A549 (cell line): ENCODE measurements around the gene VSIG8. TPM values are rescaled to one million over a fixed set of nuclear protein-coding genes. Genes with fewer than 3 reads are reported as not detected.

Source experiments
- ATAC-seq, 2 experiments: fragments of 200-7000 bp in 1 of 2; fragments of >200 bp in 1 of 2; cut with Nextera tagmentation in 1 of 2; cut with Tn5 transposase in 1 of 2; 3 replicates each; pipeline versions ENCODE4 v1.8.0 to v1.9.1; 2018 to 2020; ENCODE audit warnings: mild to moderate bottlenecking in 1 of 2, moderate library complexity in 1 of 2
- CTCF ChIA-PET: fragments of 300-600 bp; sonication (Branson Sonifier 250); formaldehyde crosslinking; extraction: SDS; loops from one replicate; lab custom pipeline; 2021; ENCODE audit warnings: antibody characterized with exemption, inconsistent platforms; lab: Yijun Ruan, JAX
- POLR2A ChIA-PET: fragments of 350-600 bp; formaldehyde crosslinking; extraction: SDS; loops from one replicate; lab custom pipeline; 2021; ENCODE audit warnings: antibody characterized with exemption, inconsistent platforms; lab: Yijun Ruan, JAX
- DNase-seq, 2 experiments: peaks; one replicate each; pipeline versions ENCODE4 v3.0.0 to v3.0.0-alpha.2; 2011 to 2016; ENCODE audit warnings: low read depth in 1 of 2, low spot score in 1 of 2
- FAIRE-seq: peaks from 2 replicates; lab custom pipeline; 2011; peaks lifted over from hg19 to GRCh38; lab: Jason Lieb, UNC
- H3K27ac ChIP-seq, 2 experiments: fragments of >200 bp; sonication (Bioruptor Twin); formaldehyde crosslinking; 3 replicates each; pipeline ENCODE4 v1.5.1; 2016 to 2017
- H3K4me1 ChIP-seq: fragments of >200 bp; sonication (Bioruptor Twin); formaldehyde crosslinking; 3 replicates; pipeline ENCODE4 v1.6.1; 2016
- H3K4me2 ChIP-seq: fragments of >200 bp; sonication (Bioruptor Twin); formaldehyde crosslinking; 3 replicates; pipeline ENCODE4 v1.6.1; 2016
- H3K4me3 ChIP-seq: fragments of >200 bp; sonication (Bioruptor Twin); formaldehyde crosslinking; 3 replicates; pipeline ENCODE4 v1.5.1; 2016
- H3K9me3 ChIP-seq: fragments of >200 bp; sonication (Bioruptor Twin); formaldehyde crosslinking; 3 replicates; pipeline ENCODE4 v1.6.1; 2016
- CHD4 ChIP-seq: fragments of 200-600 bp; sonication (generic); IDR thresholded peaks from 2 replicates; pipeline ENCODE4 v1.6.1; 2016; ENCODE audit warnings: antibody characterized with exemption, mild to moderate bottlenecking, borderline replicate concordance
- EP300 ChIP-seq, 2 experiments: fragments of >200 bp; sonication (Bioruptor Twin); formaldehyde crosslinking; IDR thresholded peaks; 2 replicates in 1 of 2; 3 replicates in 1 of 2; pipeline ENCODE4 v1.6.1; 2016 to 2017
- ESRRA ChIP-seq: fragments of 150-350 bp; IDR thresholded peaks from 2 replicates; pipeline ENCODE4 v1.6.1; 2014; ENCODE audit warnings: mild to moderate bottlenecking, low read length, borderline replicate concordance
- HEYL ChIP-seq: fragments of 250-450 bp; sonication (Bioruptor Pico); IDR thresholded peaks from 2 replicates; pipeline ENCODE4 v1.8.0; 2021; ENCODE audit warnings: mild to moderate bottlenecking, moderate library complexity
- HOXA7 ChIP-seq: fragments of 250-450 bp; sonication (Bioruptor Pico); IDR thresholded peaks from 2 replicates; pipeline ENCODE4 v1.5.0; 2020; ENCODE audit warnings: mild to moderate bottlenecking, moderate library complexity
- KDM5A ChIP-seq: fragments of 200-600 bp; sonication (generic); IDR thresholded peaks from 2 replicates; pipeline ENCODE4 v1.6.1; 2016; ENCODE audit warnings: antibody characterized with exemption, mild to moderate bottlenecking
- MAFK ChIP-seq: fragments of 450-650 bp; IDR thresholded peaks from 2 replicates; pipeline ENCODE4 v1.6.1; 2014; ENCODE audit not compliant: partially characterized antibody
- MAZ ChIP-seq: fragments of 150-350 bp; IDR thresholded peaks from 2 replicates; pipeline ENCODE4 v1.6.1; 2014; ENCODE audit warnings: antibody characterized with exemption, low read depth, low read length, borderline replicate concordance
- MYC ChIP-seq: IDR thresholded peaks from 2 replicates; pipeline ENCODE4 v1.6.1; 2012; ENCODE audit warnings: mild to moderate bottlenecking, inconsistent platforms, low read length, improper control_type of control experiment, borderline replicate concordance
- NFE2L2 ChIP-seq: fragments of 150-350 bp; conservative IDR thresholded peaks from 2 replicates; pipeline ENCODE4 v1.6.1; 2014; ENCODE audit warnings: low read length
- NR3C1 ChIP-seq: fragments of >200 bp; sonication (Bioruptor Twin); formaldehyde crosslinking; IDR thresholded peaks from 3 replicates; pipeline ENCODE4 v1.6.1; 2017
- PHF8 ChIP-seq: fragments of 200-600 bp; sonication (generic); IDR thresholded peaks from 2 replicates; pipeline ENCODE4 v1.6.1; 2016; ENCODE audit warnings: low read depth, mild to moderate bottlenecking, antibody characterized with exemption, moderate library complexity, borderline replicate concordance
- POLR2A ChIP-seq: IDR thresholded peaks from 2 replicates; pipeline ENCODE4 v1.6.1; 2012; ENCODE audit warnings: mild to moderate bottlenecking, low read length
- POLR2AphosphoS2 ChIP-seq: conservative IDR thresholded peaks from 2 replicates; pipeline ENCODE4 v1.6.1; 2012; ENCODE audit warnings: low read length, improper control_type of control experiment, inconsistent platforms
- RAD21 ChIP-seq, 2 experiments: fragments of >200 bp in 1 of 2; sonication (Bioruptor Twin) in 1 of 2; formaldehyde crosslinking in 1 of 2; IDR thresholded peaks in 1 of 2; conservative IDR thresholded peaks in 1 of 2; 2 replicates in 1 of 2; 3 replicates in 1 of 2; pipeline ENCODE4 v1.6.1; 2012 to 2018; ENCODE audit warnings: inconsistent platforms in 1 of 2
- RFX5 ChIP-seq: fragments of 450-650 bp; IDR thresholded peaks from 2 replicates; pipeline ENCODE4 v1.7.1; 2014; ENCODE audit warnings: antibody characterized with exemption, mild to moderate bottlenecking, moderate library complexity
- SREBF2 ChIP-seq: fragments of 450-650 bp; IDR thresholded peaks from 2 replicates; pipeline ENCODE4 v1.6.1; 2014; ENCODE audit warnings: mild to moderate bottlenecking, moderate library complexity
- ZC3H11A ChIP-seq: fragments of 450-650 bp; IDR thresholded peaks from 2 replicates; pipeline ENCODE4 v1.6.1; 2014; ENCODE audit warnings: antibody characterized with exemption, mild to moderate bottlenecking
- WGBS: methylation state at CpG from one replicate; pipeline ENCODE4 v1.1.6; 2017; ENCODE audit errors: missing lambda C conversion rate; 5-methylcytosine and 5-hydroxymethylcytosine counted together
- polyA minus RNA-seq: library from RNA; depleted of rRNA, polyadenylated mRNA; stranded (reverse); fragments of >200 nt; gene quantifications from 2 replicates; pipeline ENCODE4 v1.2.3, GENCODE V29; 2011; rRNA and poly(A)+ RNA removed
- polyA plus RNA-seq, 4 experiments: library from polyadenylated mRNA; depleted of rRNA in 3 of 4; stranded (reverse); fragments of >200 nt; fragmentation: RNase III in 1 of 4; extraction: RNeasy Plus Mini Kit Qiagen cat#74134 plus additional on column Dnase treatment in 1 of 4; gene quantifications; 2 replicates in 3 of 4; 3 replicates in 1 of 4; pipeline ENCODE4 v1.2.3, GENCODE V29; 2011 to 2017
- TF ChIP-seq, protein P1 (sequence below): fragments of 450-650 bp; IDR thresholded peaks from 2 replicates; pipeline ENCODE4 v1.6.1; 2014; ENCODE audit warnings: antibody characterized with exemption
- TF ChIP-seq, protein P2 (sequence below): fragments of >200 bp; sonication (Bioruptor Twin); formaldehyde crosslinking; IDR thresholded peaks from 2 replicates; pipeline ENCODE4 v1.6.1; 2016
- TF ChIP-seq, protein P3 (sequence below): IDR thresholded peaks from 2 replicates; pipeline ENCODE4 v1.6.1; 2012; ENCODE audit warnings: low read depth, borderline replicate concordance
- TF ChIP-seq, protein P4 (sequence below): fragments of >200 bp; sonication (Bioruptor Twin); formaldehyde crosslinking; IDR thresholded peaks from 3 replicates; pipeline ENCODE4 v1.6.1; 2016
- TF ChIP-seq, protein P5 (sequence below): fragments of 150-350 bp; IDR thresholded peaks from 2 replicates; pipeline ENCODE4 v1.6.1; 2014; ENCODE audit warnings: low read depth, mild to moderate bottlenecking, low read length

VSIG8 gene, protein sequence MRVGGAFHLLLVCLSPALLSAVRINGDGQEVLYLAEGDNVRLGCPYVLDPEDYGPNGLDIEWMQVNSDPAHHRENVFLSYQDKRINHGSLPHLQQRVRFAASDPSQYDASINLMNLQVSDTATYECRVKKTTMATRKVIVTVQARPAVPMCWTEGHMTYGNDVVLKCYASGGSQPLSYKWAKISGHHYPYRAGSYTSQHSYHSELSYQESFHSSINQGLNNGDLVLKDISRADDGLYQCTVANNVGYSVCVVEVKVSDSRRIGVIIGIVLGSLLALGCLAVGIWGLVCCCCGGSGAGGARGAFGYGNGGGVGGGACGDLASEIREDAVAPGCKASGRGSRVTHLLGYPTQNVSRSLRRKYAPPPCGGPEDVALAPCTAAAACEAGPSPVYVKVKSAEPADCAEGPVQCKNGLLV
- 0.04 TPM in 1 of 2 replicates, not detected in the other for polyA plus RNA-seq (2011; rRNA removed)
- 0.05 and 0.07 TPM in 2 replicates for polyA plus RNA-seq (2012; cell fraction: cytosol; rRNA removed)
- 0.14 and 0.15 TPM in 2 replicates for polyA plus RNA-seq (2012; cell fraction: nucleus; rRNA removed)
- 0.05 to 0.09 TPM in 2 of 3 replicates, not detected in the other for polyA plus RNA-seq (2017; fragmentation: RNase III; extraction: RNeasy Plus Mini Kit Qiagen cat#74134 plus additional on column Dnase treatment)
- not detected in 2 replicates for polyA minus RNA-seq

DNA sequence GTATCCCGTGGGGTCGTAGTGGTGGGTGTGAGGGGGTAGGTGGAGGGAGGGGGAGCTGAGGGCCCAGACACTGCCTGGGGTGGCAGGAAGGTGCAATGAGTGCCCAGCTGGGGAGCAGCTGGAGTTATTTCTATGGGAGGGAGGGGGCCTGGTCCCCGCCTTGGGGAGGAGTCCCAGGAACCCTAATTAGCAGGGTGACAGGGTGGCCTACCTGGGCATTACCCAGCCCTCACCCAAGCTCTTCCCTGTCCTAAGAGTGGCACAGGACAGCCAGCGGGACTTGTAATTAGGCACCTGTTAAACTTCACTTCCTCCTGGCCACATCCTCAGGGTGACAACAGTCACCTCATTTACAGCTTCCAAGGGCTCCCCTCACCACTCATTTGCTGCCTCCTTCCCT lies at the start of gene VSIG8:
VSIG8 (minus strand) TSS at position 101 of the 400 bp plus-strand sequence. CDS start 136 bp downstream, outside the sequence.
- no peaks in the 10 kb centered on the region for H3K4me1 ChIP-seq
- no peaks in the 10 kb centered on the region for H3K9me3 ChIP-seq
- no peak for ATAC-seq
- TF ChIP-seq SREBF2 = no peak
- TF ChIP-seq, protein P1, sequence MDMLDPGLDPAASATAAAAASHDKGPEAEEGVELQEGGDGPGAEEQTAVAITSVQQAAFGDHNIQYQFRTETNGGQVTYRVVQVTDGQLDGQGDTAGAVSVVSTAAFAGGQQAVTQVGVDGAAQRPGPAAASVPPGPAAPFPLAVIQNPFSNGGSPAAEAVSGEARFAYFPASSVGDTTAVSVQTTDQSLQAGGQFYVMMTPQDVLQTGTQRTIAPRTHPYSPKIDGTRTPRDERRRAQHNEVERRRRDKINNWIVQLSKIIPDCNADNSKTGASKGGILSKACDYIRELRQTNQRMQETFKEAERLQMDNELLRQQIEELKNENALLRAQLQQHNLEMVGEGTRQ = no peak
- TF ChIP-seq CHD4 = no peak
- TF ChIP-seq, protein P2, sequence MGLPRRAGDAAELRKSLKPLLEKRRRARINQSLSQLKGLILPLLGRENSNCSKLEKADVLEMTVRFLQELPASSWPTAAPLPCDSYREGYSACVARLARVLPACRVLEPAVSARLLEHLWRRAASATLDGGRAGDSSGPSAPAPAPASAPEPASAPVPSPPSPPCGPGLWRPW = no peak
- TF ChIP-seq POLR2AphosphoS2 = no peak
- TF ChIP-seq MYC = no peak
- DNase-seq = no peak
- FAIRE-seq = no peak
- H3K27ac ChIP-seq = no peak within 1 kb of the TSS
- WGBS = 69% methylated on average over 1 of the region's 4 CpGs
- ChIA-PET CTCF (interaction anchor here (1.1 to 2.0 kb wide), 2 partner anchors 10 to 29 kb away, joined by 3 to 7 read pairs; no protein-coding TSS in a partner anchor), POLR2A (no interaction called here)
- H3K4me2 ChIP-seq = no peak within 1 kb of the TSS
- H3K4me3 ChIP-seq = no peak within 1 kb of the TSS

DNA sequence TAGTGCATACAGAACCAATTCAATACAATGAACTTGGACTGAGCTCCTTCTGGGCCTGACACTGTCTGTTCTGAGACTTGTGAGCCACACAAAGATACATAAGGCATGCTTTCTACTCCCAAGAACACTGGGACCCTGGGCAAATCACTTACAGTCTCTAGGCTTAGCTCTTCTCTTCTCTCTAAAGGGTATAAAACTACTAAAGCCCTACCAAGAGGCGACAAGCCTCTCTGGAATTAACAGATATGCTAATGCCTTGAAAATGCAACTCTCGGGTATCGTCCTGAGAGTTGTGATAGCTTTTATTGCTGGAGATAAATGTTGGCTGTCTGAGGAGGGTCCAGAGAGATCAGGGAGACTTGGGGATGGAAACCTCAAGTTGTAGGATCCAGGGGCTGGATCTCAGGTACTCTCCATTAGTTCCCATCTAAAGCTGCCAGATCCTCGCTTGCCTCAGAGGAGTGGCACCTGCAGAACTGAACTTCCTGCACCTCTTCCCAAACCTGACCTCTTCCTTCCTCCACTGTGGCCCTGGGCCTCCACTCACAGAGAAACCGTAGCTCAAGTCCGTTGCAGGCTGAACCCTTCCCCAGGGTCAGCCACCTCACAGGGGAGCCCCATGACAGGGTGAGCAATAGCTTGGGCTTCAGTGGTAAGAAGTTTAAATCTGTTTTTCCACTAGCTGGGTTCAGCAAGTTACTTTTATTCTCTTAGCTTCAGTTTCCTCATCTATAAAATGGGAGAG lies 49.0 kb upstream of the VSIG8 start:
- no peak overlapping the region for H3K4me3 ChIP-seq
- ChIA-PET CTCF (interaction anchor here (0.8 to 1.2 kb wide), 4 partner anchors 14 to 75 kb away, joined by 3 to 5 read pairs (median 3); no protein-coding TSS in a partner anchor), POLR2A (interaction anchor here (0.7 to 1.3 kb wide), 2 partner anchors 12 to 14 kb away, joined by 4 to 5 read pairs; partner anchors contain the start of gene TAGLN2)
- no peak overlapping the region for H3K4me2 ChIP-seq
- no peaks in the 10 kb centered on the region for H3K9me3 ChIP-seq
- TF ChIP-seq NFE2L2 (no peak), HEYL (CRISPR knock-in tag) (no peak), KDM5A (no peak), EP300 (IDR thresholded peaks at IDR 0.05) (no peak), NR3C1 (no peak), RFX5 (no peak), POLR2AphosphoS2 (no peak; the same call in 1 of the 2 replicates), MAFK (no peak), ZC3H11A (no peak)
- TF ChIP-seq, protein P3, sequence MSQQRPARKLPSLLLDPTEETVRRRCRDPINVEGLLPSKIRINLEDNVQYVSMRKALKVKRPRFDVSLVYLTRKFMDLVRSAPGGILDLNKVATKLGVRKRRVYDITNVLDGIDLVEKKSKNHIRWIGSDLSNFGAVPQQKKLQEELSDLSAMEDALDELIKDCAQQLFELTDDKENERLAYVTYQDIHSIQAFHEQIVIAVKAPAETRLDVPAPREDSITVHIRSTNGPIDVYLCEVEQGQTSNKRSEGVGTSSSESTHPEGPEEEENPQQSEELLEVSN = no peak
- FAIRE-seq (no peak), ATAC-seq (no peak), DNase-seq (no peak)
- H3K4me1 ChIP-seq = peaks cover 60% of the 10 kb centered on the region
- H3K27ac ChIP-seq = peak overlapping the region in 1 of 2 experiments; percentile 67; a peak in 2 of 6 replicates
- 88% methylated on average over 6 of the region's 6 CpGs for WGBS

DNA sequence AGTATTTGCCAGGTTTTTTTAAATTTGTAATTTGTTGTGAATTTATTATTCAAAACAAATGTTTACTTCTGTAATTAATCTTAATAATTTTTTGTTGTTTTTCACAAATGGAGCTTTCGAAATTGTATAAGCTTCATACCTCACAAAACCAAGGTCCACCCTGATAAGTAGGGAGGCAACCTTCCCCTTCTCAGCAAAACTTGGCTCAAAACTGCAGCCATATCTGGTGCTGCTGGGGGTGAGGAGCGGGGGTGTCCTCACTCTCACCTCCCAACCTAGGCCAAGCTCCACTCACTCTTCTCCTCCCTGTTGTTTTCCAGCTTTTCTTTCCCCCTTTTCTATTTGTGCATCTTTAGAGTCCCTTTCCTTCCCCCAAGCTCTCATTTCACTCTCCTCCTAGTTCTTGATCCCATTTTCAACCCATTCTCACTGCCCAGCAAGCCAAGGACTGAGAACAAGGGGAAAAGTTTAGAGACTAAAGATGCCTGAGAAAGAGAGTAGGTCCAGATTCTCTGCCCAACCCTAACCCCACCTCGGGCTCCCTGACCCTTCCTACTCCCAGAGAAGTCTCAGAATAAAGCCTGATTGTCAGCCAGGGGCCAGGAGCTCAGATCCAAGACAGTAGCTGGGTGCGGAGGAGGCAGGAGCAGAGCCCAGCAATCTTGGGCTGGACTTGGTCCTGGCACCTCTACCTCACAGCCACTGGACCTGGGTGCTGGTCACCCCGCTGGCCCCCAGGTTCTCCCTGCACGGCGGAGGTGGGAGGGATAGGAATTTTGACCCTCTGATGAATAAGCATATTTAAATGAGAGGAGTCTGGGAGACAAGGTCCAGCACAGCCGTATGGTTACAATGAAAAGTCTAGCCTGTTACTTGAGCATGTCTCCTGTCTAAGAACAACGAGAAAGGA lies 45.8 kb upstream of the VSIG8 start:
- DNase-seq = no peak
- ChIA-PET POLR2A (interaction anchor here (0.5 kb wide), 1 partner anchor 362 kb away, joined by 4 read pairs; no protein-coding TSS in a partner anchor), CTCF (interaction anchor here (0.8 to 1.2 kb wide), 4 partner anchors 13 to 110 kb away, joined by 3 to 6 read pairs (median 4); no protein-coding TSS in a partner anchor)
- Histone ChIP-seq H3K27ac (peak overlapping the region in 1 of 2 experiments; percentile 41; a peak in 1 of 6 replicates), H3K4me2 (no peak overlapping the region), H3K4me1 (peaks cover 29% of the 10 kb centered on the region), H3K4me3 (no peak overlapping the region), H3K9me3 (no peaks in the 10 kb centered on the region)
- FAIRE-seq = no peak
- ATAC-seq = no peak
- 83% methylated on average over 9 of the region's 9 CpGs for WGBS
- TF ChIP-seq PHF8 = no peak
- TF ChIP-seq SREBF2 = no peak
- TF ChIP-seq CHD4 = no peak
- TF ChIP-seq HOXA7 (CRISPR knock-in tag) = no peak
- no peak for TF ChIP-seq MAFK
- TF ChIP-seq POLR2AphosphoS2 = no peak
- TF ChIP-seq MAZ = no peak
- TF ChIP-seq, protein P4, sequence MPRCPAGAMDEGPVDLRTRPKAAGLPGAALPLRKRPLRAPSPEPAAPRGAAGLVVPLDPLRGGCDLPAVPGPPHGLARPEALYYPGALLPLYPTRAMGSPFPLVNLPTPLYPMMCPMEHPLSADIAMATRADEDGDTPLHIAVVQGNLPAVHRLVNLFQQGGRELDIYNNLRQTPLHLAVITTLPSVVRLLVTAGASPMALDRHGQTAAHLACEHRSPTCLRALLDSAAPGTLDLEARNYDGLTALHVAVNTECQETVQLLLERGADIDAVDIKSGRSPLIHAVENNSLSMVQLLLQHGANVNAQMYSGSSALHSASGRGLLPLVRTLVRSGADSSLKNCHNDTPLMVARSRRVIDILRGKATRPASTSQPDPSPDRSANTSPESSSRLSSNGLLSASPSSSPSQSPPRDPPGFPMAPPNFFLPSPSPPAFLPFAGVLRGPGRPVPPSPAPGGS = no peak
- TF ChIP-seq ESRRA = no peak
- no peak for TF ChIP-seq RAD21 (conservative IDR thresholded peaks at IDR 0.05 in 1 of 2, IDR thresholded peaks at IDR 0.05 in 1 of 2)
- TF ChIP-seq, protein P5, sequence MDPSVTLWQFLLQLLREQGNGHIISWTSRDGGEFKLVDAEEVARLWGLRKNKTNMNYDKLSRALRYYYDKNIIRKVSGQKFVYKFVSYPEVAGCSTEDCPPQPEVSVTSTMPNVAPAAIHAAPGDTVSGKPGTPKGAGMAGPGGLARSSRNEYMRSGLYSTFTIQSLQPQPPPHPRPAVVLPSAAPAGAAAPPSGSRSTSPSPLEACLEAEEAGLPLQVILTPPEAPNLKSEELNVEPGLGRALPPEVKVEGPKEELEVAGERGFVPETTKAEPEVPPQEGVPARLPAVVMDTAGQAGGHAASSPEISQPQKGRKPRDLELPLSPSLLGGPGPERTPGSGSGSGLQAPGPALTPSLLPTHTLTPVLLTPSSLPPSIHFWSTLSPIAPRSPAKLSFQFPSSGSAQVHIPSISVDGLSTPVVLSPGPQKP = no peak
- no peak for TF ChIP-seq POLR2A
